Peyer's patch (tissue), 4 donors: ENCODE data around the gene CCPG1. TPM values are rescaled to one million over a fixed set of nuclear protein-coding genes. Genes with fewer than 3 reads are reported as not detected.

Experiments used
- total RNA-seq, 4 donors: library from RNA; depleted of rRNA; stranded (reverse); fragments of >200 nt; gene quantifications; one replicate each; pipeline ENCODE4 v1.1.0, GENCODE V29; 2016

The CCPG1 gene
- total RNA-seq, 4 donors from 2014 or later: 24.8 to 36.3 (median 29.5) TPM

Other genes starting within 250 kb of the CCPG1 start
- 10 to 100 TPM; 22.6 to 61.9 (median 28.2) TPM for gene RSL24D1, start 211.4 kb downstream of the CCPG1 start, total RNA-seq
- 10 to 100 TPM in 3 of 4 donors, 1 to 10 TPM in 1; 8.3 to 30.8 (median 18.2) TPM for gene RAB27A, start 118.5 kb downstream of the CCPG1 start, total RNA-seq
- gene PIGBOS1, start 89.2 kb downstream of the CCPG1 start, total RNA-seq: 10 to 100 TPM in 1 of 4 donors, 1 to 10 TPM in 3; 4.2 to 12.0 (median 7.1) TPM
- 10 to 100 TPM in 3 of 4 donors, 1 to 10 TPM in 1; 3.2 to 34.7 (median 15.4) TPM for gene PIGB, start 89.1 kb downstream of the CCPG1 start, total RNA-seq
- gene PIERCE2, start 136 bp upstream of the CCPG1 start, total RNA-seq: not detected
- gene DNAAF4, start 99.9 kb upstream of the CCPG1 start, total RNA-seq: 1 to 10 TPM in 1 of 4 donors, not detected in 3; 2.6 TPM
- 1 to 10 TPM in 1 of 4 donors, under 1 TPM in 3; 0.35 to 2.5 (median 0.76) TPM for gene PYGO1, start 180.0 kb upstream of the CCPG1 start, total RNA-seq